Stimulated activated CD8-positive, alpha-beta memory T cell treated with anti-CD3 and anti-CD28 coated beads, Interleukin-7, amount 100 ng/mL, for 4 hours (primary cell): Measurements from ENCODE around the gene INCENP.
"Not testable (repeated sequence)": the region's sequence is repeated elsewhere in the genome, so short reads cannot be mapped to it uniquely, and the experiment has no call there.

Source experiments
- DNase-seq, 2 donors: peaks; one replicate each; pipeline ENCODE4 v3.0.0-alpha.2; 2020; ENCODE audit warnings: low read depth in 2 of 2

The INCENP gene

DNA sequence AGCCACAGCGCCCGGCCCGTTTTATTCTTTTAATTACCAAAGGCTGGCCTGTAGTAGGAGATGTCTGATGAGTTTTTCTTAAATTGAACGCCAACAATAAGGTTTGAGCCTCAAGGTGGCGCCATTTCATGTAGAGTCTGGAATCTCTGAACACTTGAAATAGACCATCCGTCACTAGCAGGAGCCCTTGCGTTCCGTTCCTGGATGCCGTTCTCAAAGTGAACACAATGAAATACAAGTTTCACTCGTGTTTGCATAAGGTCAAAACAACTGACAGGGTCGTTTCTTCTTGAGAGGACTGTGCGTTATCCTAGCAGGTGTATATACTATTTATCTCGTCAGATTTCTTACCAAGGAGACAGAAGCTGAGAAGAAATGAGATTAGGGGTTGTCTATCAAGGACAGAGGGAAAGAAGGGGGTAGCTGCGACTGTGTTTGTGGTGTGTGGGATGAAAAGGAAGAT is 47.5 kb downstream of the INCENP start:
- DNase-seq: peak; percentile 17 to 54

DNA sequence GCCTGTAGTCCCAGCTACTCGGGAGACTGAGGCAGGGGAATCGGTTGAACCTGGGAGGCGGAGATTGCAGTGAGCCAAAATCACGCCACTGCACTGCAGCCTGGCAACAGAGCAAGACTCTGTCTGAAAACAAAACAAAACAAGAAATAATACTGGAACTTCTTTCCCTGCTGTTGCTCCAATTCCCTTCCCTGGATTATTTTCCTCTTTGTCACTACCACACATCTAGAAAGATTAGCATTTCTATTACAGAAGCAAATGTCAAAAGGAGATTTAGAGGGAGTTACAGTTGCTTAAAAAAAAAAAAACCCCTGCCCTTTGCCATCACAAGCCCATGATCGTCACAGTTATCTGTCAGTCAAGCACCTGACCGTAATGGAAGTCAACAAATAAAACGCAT is 48.5 kb downstream of the INCENP start:
- no peak for DNase-seq

DNA sequence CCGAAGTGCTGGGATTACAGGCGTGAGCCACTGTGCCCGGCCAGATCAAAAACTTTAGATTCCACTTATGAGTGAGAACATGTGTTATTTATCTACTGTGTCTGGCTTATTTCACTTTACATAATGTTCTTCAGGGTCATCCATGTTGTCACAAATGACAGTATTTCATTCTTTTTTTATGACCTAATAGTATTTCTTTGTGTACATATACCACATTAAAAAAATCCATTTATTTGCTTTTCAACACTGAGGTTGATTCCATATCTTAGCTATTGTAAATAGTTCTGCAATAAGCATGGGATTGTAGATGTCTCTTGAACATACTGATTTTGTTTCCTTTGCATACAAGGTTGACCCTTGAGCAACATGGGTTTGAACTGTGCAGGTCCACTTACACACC is 53.0 kb downstream of the INCENP start:
- DNase-seq: no peak

DNA sequence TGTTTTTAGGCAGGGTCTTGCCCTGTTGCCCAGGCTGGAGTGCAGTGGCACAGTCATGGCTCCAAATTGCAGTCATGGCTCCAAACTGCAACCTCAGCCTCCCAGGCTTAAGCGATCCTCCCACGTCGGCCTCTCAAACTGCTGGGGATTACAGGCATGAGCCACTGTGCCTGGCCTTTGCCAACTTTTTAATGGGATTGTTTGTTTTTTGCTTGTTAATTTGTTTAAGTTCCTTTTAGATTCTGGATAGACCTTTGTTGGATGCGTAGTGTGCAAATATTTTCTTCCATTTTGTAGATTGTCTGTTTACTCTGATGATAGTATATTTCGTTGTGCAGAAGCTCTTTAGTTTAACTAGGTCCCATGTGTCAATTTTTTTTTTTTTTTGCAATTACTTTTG is 56.2 kb downstream of the INCENP start:
- DNase-seq: no peak

DNA sequence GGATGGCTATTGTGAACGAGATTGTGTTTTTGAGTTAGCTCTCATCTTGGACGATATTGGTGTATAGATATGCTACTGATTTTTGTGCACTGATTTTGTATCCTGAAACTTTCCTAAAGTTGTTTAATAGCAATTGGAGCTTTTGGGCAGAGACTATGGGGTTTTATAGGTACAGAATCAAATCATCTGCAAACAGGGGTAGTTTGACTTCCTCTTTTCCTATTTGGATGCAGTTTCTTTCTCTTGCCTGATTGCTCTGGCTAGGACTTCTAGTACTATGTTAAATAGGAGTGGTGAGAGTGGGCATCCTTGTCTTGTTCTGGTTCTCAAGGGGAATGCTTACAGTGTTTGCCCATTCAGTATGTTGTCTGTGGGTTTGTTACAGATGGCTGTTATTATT is 57.3 kb downstream of the INCENP start:
- no peak for DNase-seq

DNA sequence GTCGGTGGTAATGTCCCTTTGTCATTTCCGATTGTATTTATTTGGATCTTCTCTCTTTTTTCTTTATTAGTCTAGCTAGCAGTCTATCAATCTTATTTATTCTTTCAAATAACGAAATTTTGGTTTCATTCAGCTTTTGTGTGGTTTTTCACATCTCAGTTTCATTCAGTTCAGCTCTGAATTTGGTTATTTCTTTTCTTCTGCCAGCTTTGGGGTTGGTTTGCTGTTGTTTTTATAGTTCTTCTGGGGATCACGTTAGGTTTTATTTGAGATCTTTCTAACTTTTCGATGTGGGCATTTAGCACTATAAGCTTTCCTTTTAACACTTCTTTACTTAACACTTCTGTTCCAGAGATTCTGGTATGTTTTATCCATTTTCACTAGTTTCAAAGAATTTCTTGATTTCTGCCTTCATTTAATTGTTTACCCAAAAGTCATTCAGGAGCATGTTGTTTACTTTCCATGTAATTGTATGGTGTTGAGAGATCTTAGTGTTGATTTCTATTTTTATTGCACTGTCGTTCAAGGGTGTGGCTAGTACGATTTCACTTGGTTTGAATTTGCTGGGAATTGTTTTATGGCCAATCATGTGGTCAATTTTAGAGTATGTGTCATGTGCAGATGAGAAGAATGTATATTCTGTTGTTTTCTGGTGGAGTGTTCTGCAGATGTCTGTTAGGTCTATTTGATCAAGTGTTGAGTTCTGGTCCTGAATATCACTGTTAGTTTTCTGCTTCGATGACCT is 58.5 kb downstream of the INCENP start:
- no peak for DNase-seq

DNA sequence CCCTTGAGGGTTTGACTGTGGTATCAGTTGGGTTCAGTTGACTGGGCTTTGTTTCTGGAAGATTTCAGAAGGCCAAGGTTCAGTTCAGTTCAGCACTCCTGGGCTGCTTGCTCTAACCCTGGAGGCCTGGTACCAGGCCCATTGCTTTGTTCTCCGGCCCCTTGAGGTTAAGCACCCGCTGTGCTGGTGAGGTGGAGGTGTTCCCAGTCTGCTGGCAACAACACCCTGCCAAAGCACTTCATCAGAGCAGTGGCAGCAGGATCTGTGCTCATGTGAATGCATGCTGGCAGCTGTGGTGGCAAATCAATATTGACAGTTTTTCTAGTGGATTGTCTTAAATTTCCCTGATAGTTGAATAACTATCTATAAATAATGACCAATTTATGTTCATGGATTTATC is 62.4 kb downstream of the INCENP start:
- DNase-seq: no peak

DNA sequence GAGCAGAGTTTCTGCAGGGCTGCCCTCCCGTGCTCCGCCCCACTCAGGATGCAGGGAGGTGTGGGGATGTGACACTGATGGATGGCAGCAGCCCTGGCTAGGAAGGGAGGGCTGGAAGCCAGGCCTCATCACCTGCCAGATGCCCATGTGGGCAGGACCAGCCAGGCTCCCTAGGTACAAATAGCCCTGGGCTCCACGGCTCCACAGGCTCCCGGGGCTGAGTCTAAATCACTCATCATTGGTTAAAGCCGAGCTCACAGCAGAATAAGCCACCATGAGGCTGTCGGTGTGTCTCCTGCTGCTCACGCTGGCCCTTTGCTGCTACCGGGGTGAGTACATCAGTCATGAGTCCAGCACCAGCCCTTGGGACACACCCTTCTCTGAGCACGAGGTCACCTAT is 66.2 kb downstream of the INCENP start, which contains the start of gene SCGB1D1:
Gene SCGB1D1 (plus strand): TSS at position 206 of the 400 bp plus-strand sequence. CDS start 69 bp downstream, at position 275.
- no peak for DNase-seq

DNA sequence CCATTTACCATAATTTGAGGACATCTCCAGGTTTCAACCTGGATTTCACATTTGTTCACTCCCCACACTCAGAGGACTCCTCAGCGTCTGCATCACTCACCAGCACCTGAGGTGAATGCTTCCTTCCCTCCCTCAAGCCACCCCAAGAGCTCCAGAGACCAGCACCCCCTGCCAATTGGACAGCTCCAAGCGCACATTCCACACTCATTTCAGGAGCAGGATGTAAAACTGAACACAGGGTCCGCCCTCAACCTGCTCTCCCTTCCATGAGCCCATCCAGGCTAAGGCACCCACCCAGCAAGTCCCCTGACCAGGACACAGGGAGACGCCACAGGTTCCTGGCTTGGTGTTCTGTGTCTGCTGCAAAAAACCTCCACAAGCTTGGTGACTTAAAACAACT is 70.1 kb downstream of the INCENP start:
- no peak for DNase-seq

DNA sequence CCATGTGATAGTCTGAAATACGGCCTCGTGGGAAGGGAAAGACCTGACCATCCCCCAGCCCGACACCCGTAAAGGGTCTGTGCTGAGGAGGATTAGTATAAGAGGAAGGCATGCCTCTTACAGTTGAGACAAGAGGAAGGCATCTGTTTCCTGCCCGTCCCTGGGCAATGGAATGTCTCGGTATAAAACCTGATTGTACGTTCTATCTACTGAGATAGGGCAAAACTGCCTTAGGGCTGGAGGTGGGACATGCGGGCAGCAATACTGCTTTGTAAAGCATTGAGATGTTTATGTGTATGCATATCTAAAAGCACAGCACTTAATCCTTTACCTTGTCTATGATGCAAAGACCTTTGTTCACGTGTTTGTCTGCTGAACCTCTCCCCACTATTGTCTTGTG is 71.2 kb downstream of the INCENP start:
- not testable (repeated sequence) for DNase-seq

DNA sequence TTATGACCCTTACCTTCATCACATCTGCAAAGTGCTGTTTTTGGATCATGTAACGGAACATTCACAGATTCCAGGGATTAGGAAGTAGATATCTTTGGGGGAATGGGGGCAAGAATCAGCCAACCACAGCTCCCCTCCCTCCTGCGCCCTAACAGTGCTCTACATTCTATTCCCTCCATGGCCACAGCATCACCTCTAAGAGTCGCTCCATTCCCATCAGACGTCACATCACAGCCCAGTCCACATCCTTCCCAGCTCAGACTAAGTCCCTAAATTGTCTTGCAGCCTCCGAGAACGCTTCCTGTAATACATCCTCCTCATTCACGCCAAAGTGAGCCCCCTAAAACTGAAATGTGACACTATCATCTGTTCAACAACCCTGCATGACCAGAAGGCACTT is 72.1 kb downstream of the INCENP start:
- DNase-seq: no peak

DNA sequence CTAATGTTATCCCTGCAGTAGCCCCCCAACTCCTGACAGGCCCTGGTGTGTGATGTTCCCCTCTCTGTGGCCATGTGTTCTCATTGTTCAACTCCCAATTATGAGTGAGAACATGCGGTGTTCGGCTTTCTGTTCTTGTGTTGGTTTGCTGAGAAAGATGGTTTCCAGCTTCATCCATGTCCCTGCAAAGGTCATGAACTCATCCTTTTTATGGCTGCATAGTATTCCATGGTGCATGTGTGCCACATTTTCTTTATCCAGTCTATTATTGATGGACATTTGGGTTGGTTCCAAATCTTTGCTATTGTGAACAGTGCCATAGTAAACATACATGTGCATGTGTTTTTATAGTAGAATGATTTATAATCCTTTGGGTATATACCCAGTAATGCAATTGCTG is 73.6 kb downstream of the INCENP start:
- not testable (repeated sequence) for DNase-seq

DNA sequence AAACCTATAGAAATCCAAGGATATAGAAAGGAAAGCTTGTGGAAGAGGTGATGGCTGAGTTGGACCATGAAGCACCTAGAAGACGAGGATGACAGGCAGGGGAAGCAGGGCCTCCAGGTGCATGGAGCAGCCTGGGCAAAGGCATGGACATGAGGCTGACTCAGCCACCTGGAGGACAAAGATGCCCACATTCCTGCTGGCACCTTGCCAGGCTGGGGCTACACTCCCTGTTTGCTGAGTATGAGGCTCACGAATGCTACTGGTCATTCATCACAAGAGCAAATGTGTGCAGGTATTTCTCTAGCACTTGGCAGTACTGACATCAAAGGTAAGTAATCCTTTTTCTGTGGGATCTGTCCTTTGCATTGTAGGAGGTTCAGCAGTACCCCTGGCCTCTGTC is 77.6 kb downstream of the INCENP start:
- no peak for DNase-seq
